Duodenal mucosa (tissue), 2 donors: ENCODE results near the gene MGLL.

ENCODE experiments used
- H3K27ac ChIP-seq: one replicate; pipeline ENCODE4 v1.7.0; 2013; ENCODE audit warnings: low read depth, low read length
- H3K27me3 ChIP-seq, 2 donors: one replicate each; pipeline ENCODE4 v1.7.0; 2013; ENCODE audit warnings: low read length in 2 of 2, control low read depth in 1 of 2; ENCODE audit not compliant: insufficient read depth in 2 of 2, control insufficient read depth in 1 of 2
- H3K36me3 ChIP-seq, 2 donors: one replicate each; pipeline ENCODE4 v1.7.0; 2013; ENCODE audit warnings: low read length in 2 of 2, control low read depth in 1 of 2; ENCODE audit not compliant: insufficient read depth in 2 of 2, control insufficient read depth in 1 of 2
- H3K4me1 ChIP-seq, 2 donors: one replicate each; pipeline ENCODE4 v1.7.0; 2013; ENCODE audit warnings: low read length in 2 of 2, control low read depth in 1 of 2; ENCODE audit not compliant: insufficient read depth in 2 of 2, control insufficient read depth in 1 of 2
- H3K4me3 ChIP-seq, 2 donors: one replicate each; pipeline ENCODE4 v1.7.0; 2013; ENCODE audit warnings: low read length in 2 of 2, low read depth in 1 of 2
- H3K9ac ChIP-seq, 2 donors: one replicate each; pipeline ENCODE4 v1.7.0; 2013; ENCODE audit warnings: low read length in 2 of 2, low read depth in 1 of 2
- H3K9me3 ChIP-seq, 2 donors: one replicate each; pipeline ENCODE4 v1.7.0; 2013; ENCODE audit warnings: low read length in 2 of 2, control low read depth in 1 of 2; ENCODE audit not compliant: control insufficient read depth in 1 of 2

The MGLL gene

DNA sequence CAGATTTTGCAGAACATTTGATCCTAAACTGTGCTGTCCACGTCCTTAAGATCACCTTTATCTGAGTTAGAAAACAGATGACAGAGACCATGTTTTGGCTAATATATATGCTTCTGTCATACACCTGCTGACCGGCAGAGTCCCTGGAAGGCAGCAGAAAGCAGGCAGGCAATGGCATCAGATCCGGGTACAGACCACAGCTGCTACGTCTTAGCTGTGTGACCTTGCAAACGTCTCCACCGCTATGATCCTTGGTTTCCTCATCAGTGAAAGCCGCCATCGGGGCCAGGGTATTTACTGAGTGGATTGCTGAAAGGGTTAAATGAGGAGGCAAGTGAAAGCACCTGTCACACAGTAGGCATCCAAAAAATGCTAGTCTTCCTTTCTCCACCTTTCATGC is 77.4 kb downstream of the MGLL start:
- H3K36me3 ChIP-seq: no peaks in the 10 kb centered on the region
- H3K9me3 ChIP-seq: no peaks in the 10 kb centered on the region
- H3K9ac ChIP-seq: no peak overlapping the region
- no peak overlapping the region for H3K27ac ChIP-seq
- H3K4me1 ChIP-seq: peaks cover 32 to 41% of the 10 kb centered on the region in 2 donors
- H3K27me3 ChIP-seq: no peaks in the 10 kb centered on the region
- H3K4me3 ChIP-seq: no peak overlapping the region

DNA sequence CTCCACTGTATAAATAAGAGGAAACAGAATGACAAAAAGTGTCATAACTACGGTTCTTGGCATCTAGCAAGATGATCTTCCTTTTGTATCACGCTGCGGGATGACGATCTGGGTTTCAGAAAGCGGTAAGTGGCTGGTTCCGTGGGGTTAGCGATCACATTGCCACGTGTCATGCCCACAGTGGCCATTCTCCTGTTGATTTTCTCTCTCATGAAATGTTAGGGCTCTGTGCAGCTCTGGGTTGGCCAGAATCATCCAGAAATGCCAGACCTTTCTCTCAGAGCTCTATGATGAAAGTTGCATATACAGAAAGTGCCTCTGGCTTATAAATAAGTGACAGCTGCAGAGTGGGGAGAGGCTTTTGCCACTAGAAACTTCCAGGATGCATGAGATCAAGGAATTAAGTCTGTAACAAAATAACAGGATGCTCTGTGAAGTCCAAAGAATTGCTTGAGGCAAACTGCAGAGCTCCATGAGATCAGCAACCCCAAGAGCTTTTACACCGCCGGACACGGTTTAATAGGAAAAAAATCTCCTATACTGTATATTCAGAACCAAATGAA is 78.0 kb downstream of the MGLL start:
- H3K27me3 ChIP-seq: no peaks in the 10 kb centered on the region
- no peak overlapping the region for H3K4me3 ChIP-seq
- H3K4me1 ChIP-seq: peaks cover 32 to 36% of the 10 kb centered on the region in 2 donors
- no peaks in the 10 kb centered on the region for H3K9me3 ChIP-seq
- H3K36me3 ChIP-seq: no peaks in the 10 kb centered on the region
- H3K27ac ChIP-seq: no peak overlapping the region
- H3K9ac ChIP-seq: no peak overlapping the region

- H3K9me3 ChIP-seq: no peaks in the 10 kb centered on the region
- no peaks in the 10 kb centered on the region for H3K27me3 ChIP-seq
- no peak overlapping the region for H3K4me3 ChIP-seq
- no peak overlapping the region for H3K27ac ChIP-seq
- no peak overlapping the region for H3K9ac ChIP-seq
- H3K36me3 ChIP-seq: no peaks in the 10 kb centered on the region
- peaks cover 34 to 35% of the 10 kb centered on the region in 2 donors for H3K4me1 ChIP-seq
Measured at GRCh38 chr3:127743351-127744252, 78.7 kb downstream of the MGLL start.

DNA sequence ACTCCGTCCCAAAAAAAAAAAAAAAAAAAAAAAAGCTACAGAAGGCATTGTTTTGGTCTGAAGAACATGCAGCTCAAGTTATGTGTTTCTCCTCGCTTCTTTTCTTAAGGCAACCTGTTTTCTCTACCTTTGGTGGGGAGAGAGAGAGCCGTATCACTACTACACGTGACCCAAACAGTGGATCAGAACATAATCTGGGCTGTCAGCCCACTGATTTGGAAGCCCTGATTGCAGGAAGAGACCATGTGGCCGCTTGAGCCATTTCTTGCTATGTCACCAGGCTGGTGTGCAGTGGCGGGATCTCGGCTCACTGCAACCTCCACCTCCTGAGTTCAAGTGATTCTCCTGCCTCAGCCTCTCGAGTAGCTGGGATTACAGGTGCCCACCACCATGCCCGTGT is 79.7 kb downstream of the MGLL start:
- no peaks in the 10 kb centered on the region for H3K9me3 ChIP-seq
- H3K27ac ChIP-seq: no peak overlapping the region
- peaks cover 34 to 36% of the 10 kb centered on the region in 2 donors for H3K4me1 ChIP-seq
- H3K4me3 ChIP-seq: no peak overlapping the region
- no peak overlapping the region for H3K9ac ChIP-seq
- no peaks in the 10 kb centered on the region for H3K36me3 ChIP-seq
- no peaks in the 10 kb centered on the region for H3K27me3 ChIP-seq

DNA sequence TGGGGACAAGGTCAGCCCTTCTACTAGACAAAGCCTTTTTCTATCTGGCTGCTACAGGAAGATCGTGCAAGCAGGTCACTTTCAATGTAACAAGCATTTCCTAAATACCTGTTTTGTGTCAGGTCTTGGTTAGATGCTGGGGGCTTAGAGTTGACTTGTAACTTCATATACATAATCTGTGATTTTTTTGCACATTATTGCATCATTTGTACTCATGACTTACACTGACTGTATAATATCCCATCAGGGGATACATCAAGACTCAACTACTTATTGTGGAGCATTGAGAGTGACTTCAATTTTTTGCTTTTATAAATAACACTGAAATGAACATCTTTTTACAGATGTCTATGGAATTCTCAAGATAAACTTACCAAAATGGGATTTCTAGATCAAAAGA is 80.6 kb downstream of the MGLL start:
- peaks cover 32 to 34% of the 10 kb centered on the region in 2 donors for H3K4me1 ChIP-seq
- H3K27ac ChIP-seq: no peak overlapping the region
- no peaks in the 10 kb centered on the region for H3K27me3 ChIP-seq

GRCh38 chr3:127741246-127741645 is 81.1 kb downstream of the MGLL start:
- peaks cover 31 to 34% of the 10 kb centered on the region in 2 donors for H3K4me1 ChIP-seq

More for the DNA sequence above, 80.6 kb downstream of the MGLL start:
- H3K4me3 ChIP-seq: no peak overlapping the region
- H3K9ac ChIP-seq: no peak overlapping the region
- H3K9me3 ChIP-seq: no peaks in the 10 kb centered on the region
- H3K36me3 ChIP-seq: no peaks in the 10 kb centered on the region

DNA sequence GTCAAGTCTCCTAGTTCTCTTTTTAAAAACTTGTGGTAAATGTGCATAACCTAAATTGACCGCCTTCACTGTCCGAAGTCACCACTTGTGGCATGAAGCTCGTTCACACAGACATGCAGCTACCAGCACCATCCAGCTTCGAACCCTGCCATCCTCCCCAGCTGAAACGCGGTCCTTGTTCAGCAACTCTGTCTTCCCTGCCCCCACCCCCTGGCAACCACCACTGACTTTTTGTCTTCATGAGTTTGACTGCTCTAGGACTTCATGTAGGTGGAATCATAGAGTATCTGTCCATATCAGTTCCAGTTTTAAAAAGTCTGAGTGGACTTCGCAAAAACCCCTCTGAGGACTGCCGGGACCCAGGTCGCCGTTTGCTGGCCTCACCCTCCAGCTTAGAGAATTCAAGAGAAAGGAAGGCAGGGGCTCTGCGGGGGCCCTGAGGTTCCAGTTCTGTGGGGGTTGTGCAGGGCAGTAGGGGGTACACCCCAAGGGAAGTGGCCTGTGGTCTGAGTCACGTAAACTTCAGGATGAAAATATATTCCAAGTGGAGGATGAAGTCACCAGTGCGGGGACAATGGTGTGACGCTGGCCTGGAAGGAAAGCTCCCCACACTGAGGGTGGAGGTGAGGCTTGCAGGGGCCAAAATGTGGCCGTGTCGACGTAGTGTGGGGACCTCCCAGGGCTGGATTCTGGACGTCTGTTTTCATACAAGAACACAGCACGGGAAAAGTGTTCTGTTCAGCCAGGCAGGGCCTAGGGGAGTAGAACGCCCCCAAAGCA is 82.0 kb downstream of the MGLL start:
- Histone ChIP-seq H3K4me1 (peaks cover 32 to 36% of the 10 kb centered on the region in 2 donors), H3K36me3 (no peaks in the 10 kb centered on the region), H3K27me3 (no peaks in the 10 kb centered on the region), H3K9ac (no peak overlapping the region), H3K4me3 (no peak overlapping the region), H3K9me3 (no peaks in the 10 kb centered on the region), H3K27ac (no peak overlapping the region)

More at GRCh38 chr3:127741246-127741645, 81.1 kb downstream of the MGLL start:
- Histone ChIP-seq H3K27ac (no peak overlapping the region), H3K9ac (no peak overlapping the region), H3K27me3 (no peaks in the 10 kb centered on the region), H3K36me3 (no peaks in the 10 kb centered on the region), H3K4me3 (no peak overlapping the region), H3K9me3 (no peaks in the 10 kb centered on the region)

DNA sequence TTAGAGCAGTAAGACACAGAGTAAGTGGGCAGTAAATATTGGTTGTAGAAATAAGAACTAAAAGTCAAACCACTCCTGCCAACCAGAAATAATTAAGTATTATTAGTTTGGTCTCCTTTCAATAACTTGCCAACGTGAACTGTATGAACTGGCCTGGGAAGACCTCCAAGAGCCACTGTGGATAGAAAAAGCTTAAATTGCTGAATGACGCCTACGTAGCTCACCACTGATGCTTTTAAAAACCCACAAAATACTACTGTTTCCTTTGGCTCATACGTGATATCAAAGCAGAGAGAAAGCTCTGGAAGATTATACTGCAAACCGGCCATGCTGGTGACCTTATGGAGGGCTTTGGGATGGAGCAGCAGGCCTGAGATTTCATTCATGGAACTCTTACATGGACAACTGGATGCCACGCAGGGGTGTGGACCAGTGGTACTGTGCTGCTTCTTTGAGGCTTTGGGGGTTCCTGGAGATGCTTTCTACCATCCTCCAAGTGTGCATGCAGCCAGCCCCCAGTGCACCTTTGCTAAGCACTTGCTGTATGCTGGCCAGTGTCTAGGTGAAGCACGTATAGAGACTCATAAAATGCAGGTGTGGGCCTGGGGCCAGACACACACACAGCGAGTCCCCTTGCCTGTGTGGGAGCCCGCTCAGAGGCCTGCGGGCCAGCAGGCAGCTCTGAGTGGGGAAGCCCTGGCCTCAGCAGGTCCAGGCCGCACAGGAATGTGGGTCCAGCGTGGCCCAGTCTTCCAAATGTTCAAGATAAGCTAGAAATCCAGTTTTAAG is 82.8 kb downstream of the MGLL start:
- Histone ChIP-seq H3K4me1 (peaks cover 34 to 38% of the 10 kb centered on the region in 2 donors), H3K9ac (no peak overlapping the region), H3K4me3 (no peak overlapping the region), H3K36me3 (no peaks in the 10 kb centered on the region), H3K27ac (no peak overlapping the region), H3K27me3 (no peaks in the 10 kb centered on the region), H3K9me3 (no peaks in the 10 kb centered on the region)

GRCh38 chr3:127738192-127738840 is 84.0 kb downstream of the MGLL start:
- peak overlapping the region; percentile 39 to 54 for H3K9ac ChIP-seq
- peaks cover 42 to 43% of the 10 kb centered on the region in 2 donors for H3K4me1 ChIP-seq

More at GRCh38 chr3:127738192-127738840, 84.0 kb downstream of the MGLL start:
- H3K27me3 ChIP-seq: no peaks in the 10 kb centered on the region
- H3K9me3 ChIP-seq: no peaks in the 10 kb centered on the region
- peak overlapping the region; percentile 20 to 30 for H3K4me3 ChIP-seq
- H3K36me3 ChIP-seq: no peaks in the 10 kb centered on the region
- H3K27ac ChIP-seq: peak overlapping the region; percentile 69
